Kidney glomerular epithelial cell (primary cell): ENCODE results near the gene ACAA2.
"Not testable (repeated sequence)": the region's sequence is repeated elsewhere in the genome, so short reads cannot be mapped to it uniquely, and the experiment has no call there.

Experiments used
- DNase-seq: peaks from one replicate; lab custom pipeline; 2025; lab: John Stamatoyannopoulos, UW

Gene ACAA2

DNA sequence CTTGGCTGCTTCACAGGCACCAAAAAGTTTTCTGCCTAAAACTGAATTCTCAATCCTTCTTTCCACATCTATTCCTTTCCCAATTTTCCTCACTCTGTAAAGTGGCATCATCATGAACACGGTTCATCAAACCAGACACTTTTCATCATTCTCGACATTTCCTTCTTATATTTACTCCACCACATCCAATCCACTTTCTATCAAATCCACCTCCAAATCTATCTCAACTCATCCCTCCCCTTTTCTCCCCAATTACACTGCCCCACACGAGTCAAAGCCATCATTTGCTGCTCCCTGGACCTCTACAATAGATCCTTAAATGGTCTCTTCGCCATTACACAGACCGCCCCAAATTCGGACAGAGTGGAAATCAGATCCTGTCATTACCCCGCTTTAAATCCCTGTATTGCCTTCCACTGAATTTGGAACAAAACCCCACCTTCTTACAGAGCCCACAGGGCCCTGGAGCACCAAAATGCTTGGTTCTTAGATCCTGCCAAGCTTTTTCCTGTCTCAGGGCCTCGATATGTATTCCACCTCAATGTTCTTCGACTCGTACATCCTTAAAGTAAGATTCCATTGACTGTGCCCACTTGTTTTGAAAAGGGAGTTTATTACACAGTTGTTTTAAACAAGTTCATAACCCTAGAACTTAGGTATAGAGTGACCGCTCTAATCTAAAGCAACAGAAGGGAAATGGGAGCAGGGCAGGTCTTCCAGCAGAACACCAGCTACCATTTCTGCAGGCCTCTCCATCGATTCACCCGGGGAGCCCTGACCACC, 856 bp downstream of the ACAA2 start:
- DNase-seq: no peak

DNA sequence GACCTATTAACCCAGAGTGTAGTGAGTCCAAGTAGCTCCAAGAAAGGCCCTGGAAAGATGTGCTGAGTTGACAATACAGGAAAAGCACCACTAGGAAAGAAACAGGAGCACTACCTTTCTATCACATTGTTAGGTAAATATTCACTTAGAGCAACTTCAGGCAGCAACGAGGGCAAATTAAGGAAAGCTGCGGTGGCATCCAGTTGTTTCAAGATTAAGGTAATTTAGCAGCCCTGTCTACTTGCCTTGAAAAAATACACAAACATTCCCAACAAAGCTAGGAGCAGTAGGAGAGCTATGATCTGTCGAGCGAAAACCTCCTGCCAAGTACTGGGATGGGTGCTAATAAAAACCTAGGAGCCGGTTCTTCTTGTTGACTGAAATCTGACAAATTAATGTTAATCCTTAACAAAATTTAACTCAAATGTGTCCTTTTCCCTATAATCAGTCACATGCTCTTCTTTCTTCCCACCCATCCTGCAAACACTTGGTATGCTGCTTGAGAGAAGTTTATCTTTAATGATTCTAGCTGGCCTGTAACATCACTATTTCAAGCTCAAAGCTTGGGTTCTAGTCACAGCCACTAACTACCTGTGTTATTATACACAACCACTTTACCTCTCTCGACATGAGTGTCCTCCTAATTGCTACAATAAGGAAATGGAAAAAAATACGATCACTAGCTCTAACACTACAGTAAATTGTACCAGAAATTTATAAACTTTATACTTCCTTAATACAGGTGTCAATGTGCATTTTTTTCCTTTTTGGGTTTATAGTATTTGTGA, 2.0 kb downstream of the ACAA2 start:
- DNase-seq: peak; percentile 19

DNA sequence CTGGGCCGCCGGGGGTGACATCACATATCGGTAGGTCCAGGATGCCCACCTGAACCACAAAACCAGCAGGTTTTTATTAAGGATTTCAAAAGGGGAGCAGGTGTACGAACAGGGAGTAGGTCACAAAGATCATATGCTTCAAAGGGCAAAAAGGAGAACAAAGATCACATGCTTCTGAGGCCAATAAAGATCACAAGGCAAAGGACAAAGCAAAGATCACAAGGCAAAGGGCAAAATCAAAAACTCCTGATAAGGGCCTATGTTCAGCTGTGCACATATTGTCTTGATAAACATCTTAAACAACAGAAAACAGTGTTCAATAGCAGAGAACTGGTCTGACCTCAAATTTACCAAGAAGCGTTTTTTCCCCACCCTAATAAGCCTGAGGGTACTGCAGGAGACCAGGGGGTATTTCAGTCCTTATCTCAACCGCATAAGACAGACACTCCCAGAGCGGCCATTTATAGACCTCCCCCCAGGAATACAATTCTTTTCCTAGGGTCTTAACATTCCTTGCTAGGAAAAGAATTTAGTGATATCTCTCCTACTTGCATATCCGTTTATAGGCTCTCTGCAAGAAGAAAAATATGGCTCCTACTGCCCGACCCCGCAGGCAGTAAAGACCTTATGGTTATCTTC, 4.7 kb downstream of the ACAA2 start:
- not testable (repeated sequence) for DNase-seq

DNA sequence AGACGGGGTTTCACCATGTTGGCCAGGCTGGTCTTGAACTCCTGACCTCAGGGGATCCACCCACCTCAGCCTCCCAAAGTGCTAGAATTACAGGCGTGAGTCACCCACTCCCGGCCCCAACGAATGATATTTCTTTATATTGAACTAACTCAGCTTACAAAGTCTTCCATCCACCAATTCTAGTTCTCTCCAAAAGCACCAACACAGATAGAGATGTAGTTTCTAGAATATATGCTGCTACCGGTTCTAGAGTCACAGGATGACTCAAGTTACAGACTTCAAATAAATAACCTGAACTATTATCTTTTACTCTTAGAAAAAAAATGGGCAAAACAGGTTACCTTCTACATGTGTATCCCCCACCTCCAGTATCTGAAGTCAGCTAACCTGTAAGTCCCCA, 9.2 kb downstream of the ACAA2 start:
- DNase-seq: no peak

DNA sequence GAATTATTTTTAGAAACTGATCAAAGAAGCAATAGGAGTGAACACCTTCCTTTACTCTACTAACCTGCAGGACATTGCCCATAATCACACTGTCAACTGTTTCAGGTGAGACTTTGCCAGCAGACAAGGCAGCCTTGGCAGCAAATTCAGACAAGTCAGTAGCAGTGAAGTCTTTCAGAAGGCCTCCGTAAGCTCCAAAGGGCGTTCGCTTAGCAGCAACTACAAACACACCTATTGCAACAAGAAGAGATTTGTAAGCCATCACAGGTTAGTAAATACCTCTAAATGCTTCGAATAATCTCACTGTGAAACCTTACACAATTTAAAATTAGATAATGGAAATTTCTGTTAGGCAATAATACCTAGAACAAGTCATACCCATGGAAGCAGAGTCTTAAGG, 10.7 kb downstream of the ACAA2 start:
- DNase-seq: no peak

DNA sequence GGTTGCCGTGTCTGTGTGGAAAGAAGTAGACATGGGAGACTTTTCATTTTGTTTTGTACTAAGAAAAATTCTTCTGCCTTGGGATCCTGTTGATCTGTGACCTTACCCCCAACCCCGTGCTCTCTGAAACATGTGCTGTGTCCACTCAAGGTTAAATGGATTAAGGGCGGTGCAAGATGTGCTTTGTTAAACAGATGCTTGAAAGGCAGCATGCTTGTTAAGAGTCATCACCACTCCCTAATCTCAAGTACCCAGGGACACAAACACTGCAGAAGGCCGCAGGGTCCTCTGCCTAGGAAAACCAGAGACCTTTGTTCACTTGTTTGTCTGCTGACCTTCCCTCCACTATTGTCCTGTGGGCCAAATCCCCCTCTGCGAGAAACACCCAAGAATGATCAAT, 12.8 kb downstream of the ACAA2 start:
- DNase-seq: not testable (repeated sequence)

DNA sequence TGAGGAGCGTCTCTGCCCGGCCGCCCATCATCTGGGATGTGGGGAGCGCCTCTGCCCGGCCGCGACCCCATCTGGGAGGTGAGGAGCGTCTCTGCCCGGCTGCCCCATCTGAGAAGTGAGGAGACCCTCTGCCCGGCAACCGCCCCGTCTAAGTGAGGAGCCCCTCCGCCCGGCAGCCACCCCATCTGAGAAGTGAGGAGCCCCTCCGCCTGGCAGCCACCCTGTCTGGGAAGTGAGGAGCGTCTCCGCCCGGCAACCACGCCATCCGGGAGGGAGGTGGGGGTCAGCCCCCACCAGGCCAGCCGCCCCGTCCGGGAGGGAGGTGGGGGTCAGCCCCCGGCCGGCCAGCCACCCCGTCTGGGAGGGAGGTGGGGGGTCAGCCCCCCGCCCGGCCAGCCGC, 13.5 kb downstream of the ACAA2 start:
- DNase-seq: not testable (repeated sequence)

DNA sequence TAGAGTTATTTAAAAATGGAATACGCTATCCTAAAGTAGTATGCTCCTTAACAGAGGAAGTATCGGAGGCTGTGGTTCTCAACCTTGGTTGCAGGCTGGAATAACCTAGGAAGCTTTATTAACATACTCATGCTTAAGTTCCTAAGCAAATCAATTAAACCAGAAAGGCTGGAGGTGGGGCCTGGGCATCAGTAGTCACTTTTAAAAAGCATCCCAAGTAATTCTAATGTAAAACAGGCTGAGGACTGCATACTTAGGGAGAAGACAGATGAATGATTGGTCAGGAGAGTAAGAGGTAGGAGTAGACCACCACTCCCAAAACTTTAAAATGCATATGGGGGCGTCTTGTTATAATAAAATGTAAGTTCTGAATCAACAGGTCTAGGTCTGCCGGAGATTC, 15.3 kb downstream of the ACAA2 start:
- DNase-seq: no peak

DNA sequence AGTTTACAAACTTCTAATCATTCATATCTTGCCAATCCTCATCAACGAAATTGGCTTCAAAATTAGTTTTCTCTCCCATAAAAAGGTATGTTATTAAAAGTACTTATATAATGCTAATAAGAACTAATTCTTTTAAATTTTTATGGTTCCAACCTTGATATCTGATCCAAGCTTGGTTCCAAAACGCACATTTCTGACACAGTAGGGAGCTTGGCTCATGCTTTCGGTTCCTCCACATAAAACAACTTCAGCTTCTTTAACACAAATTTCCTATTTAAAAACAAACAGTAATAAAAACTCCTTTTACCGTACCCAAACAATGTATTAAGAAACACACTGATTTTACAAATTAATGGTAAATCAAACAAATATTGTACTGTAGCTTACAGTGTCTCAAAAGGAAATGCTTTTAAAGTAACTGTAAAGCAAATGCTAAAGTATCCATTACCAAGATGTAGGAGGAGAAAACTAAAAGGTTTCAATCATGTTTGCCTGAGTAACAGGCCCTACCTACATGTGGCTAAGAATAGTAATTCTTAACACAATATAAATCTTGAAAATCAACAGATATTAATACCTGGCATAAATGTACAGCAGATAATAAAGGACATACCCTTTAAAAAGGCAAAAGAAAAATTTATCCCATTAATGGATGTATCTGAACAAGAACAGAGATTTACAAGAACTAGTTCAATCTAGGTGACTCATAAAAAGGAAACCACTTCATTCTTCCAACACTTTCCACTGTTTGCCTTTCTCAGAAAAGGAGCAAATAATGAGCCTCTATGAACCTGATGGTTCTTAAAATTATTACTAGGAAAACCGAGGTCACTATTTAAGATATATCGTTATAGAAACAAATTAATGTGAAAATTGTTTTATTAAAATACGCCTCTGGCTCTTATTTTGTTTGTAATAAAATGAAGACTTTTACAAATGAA, 17.5 kb downstream of the ACAA2 start:
- peak; percentile 9 for DNase-seq

DNA sequence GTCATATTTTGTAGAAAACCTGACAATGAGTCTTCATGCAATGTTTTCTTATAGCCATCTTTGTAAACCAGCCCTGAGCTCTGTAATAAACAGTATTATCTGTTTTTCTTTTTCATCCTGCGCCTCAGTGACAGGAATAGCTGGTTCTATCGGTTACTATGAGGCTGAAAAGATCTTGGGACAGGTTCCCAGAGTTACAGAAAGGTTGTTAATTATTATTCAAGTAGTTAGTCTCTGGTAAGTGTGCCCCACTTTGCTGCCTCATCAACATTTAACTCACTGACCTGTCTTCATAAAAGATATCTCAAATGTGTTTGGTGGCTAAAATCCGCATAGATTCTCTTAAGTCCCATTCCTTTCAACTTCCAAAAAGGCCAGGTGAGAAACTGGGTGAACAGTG, 18.6 kb downstream of the ACAA2 start:
- no peak for DNase-seq

DNA sequence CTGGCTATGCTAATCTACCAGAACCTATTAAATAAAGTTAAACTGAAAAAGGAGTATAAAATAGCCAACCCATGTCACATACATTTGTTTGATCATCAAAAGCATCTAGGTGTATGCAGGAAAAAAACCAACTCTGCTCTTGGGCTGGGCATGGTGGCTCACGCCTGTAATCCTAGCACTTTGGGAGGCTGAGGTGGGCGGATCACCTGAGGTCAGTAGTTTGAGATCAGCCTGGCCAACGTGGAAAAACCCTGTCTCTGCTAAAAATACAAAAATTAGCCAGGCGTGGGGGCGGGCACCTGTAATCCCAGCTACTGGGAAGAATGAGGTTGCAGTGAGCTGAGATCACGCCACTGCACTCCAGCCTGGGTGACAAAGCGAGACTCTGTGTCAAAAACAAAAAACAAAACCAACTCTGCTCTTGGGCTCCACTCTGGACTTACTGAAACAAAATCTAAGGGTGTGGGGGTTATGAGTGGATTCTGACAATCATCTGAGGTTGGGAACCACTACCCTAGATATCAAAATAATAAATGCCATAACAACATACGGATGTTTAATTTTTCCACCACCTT, 23.7 kb downstream of the ACAA2 start:
- not testable (repeated sequence) for DNase-seq

DNA sequence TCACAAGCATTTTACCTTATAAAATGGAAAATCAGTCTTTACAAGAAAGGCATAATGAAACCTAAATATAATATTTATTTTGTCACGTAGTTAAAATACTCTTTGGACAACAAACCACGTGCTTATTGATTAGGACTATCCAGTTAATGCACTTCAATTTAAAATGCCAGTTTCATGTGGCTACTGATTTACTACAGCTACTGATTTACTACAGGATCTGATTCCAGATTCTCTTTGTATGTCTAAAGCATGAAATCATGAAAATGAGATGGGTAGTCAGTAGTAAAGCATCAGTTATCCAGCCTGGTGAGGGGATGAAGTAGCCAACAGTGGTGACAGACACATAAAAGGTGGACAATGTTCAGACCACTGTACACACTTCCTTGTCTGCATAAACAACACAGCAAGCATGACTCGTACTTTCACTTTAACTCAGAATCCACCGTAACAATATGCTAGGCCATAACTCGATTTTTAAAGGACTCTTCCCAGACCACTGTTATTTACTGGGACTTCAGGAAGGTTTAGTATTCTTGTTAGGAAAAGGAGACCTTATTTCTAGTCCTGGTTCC, 24.9 kb downstream of the ACAA2 start:
- no peak for DNase-seq

DNA sequence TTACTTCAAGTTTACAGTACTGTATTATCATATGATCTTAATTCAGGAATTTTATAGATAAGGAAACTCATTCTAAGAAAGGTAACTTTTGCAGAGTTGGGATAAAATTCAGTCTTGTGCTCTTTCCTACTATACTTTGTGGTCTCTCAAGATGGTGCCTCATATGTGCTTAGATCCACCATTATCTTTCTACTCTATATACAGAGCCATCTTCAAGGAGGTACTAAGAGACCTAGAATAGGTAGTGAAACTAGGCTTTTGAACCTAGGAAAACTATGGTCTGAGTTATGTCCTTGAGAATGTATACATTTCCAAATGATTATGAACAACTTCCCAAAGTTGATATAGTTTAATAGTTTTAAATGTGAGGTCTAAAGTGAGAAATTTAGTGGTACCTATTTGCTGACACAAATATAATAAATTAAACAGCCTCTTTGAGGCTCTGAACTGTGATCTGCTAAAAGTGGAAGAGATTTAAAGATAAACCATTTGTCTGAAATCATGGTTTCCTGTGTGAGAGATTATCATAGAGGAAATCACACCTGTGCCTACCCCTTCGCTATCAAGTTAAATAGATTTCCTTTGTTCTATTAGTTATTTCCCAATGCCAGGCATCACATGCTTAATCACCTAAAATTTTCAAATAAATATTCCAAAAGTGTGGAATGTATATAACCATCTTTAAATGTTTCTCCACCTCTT, 27.2 kb downstream of the ACAA2 start:
- DNase-seq: no peak

DNA sequence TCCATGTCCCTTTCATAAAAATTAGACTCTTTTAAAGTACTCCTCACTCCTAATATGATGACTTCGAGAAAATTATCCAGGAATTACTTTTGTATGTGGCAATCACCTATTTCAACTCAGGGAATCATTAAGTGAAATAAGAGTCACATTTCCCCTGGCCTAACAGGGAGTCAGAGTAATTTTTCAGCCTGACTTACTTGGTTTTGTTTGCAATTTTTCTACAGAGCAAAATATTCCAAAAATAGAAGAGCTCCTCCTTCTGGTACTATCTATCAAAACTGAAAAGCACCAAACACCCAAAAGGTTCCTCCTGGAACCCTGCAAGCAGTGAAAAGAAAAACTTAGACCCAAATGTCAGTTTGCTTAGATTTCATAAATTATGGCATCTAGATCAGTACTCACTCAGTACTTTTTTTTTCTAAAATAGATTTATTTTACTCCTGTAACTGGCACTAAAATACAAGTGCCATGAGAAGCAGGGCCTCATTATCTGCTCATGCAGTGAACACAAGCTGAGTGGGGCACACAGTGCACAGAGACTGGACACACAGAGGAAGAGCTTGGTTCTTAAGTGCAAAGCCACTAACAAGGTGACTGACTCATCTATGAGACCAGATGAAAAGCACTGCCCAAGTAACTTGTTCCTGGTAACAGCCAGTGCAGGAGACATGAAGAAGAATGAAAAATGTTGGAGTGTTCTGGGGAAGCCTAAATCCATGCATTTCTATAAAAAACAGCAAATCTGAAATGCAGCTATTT, 28.7 kb downstream of the ACAA2 start:
- peak; percentile 39 for DNase-seq

DNA sequence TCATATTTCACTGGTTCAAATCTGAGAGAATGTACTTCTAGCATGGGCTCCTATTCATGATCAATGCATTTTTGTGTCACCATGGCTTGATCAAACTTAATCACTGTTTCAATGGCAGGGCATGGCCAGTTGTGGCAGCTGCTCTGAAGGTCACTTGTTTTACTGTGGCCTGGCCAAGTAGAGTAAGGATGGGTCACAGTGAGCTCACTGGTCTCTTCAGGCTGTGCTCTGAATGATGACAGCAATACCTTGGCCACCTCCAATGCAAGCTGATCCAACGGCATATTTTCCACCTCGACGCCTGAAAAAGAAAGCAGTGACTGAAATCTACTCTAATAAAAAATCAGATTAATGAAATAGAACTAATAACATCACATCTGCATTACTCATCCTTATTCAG, 29.7 kb downstream of the ACAA2 start:
- DNase-seq: not testable (repeated sequence)

DNA sequence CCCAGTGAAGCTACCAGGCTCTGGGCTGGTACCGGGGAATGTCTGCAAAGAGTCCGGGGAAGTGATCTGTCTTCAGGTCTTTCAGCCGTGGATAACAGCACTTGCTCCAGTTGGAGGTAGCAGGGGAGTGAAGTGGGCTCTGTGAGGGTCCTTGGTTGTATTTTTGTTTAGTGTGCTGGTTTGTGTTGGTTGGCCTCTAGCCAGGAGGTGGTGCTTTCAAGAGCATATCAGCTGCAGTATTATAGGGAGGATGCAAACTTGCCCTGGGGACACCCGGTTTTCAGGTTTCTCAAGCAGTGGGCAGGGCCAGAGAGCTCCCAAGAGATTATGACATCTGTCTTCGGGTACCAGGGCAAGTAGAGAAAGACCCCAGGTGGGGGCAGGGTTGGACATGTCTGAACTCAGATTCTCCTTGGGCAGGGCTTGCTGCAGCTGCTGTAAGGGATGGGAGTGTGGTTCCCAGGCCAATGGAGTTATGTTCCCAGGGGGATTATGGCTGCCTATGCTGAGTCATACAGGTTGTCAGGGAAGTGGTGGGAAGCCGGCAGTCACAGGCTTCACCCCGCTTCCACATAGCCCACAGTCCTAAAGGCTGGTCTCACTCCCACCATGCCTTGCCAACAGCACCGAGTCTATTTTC, 34.4 kb downstream of the ACAA2 start:
- DNase-seq: no peak

DNA sequence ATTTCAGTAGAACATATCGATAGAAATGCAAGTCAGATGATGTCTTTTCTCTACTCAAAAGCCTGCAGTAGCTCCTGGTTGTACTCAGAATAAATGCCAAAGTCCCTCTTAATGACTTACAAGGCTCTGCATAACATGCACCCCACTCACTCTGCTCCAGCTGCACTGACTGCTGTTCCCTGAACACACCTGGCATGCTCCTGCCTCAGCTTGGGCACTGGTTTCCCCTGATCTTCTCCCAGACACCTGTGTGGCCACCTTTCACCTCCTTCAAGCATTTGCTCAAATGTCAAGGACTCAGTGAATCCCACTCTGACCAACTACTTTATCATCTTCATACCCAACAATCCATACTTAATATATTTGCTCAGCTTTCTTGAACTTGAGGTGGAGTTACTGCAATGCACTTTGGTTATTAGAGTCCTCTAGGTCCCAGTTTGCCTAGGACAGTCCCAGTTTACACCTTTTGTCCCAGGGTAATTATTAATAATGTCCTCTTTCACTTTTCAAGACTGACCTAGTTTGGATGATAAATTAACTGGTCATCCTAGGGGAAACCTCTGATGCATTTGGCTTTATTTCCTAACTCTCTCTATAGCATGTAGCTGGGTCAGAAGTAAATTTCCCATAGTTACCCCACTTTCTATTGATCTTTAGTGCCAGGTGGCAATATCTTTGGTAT, 44.1 kb downstream of the ACAA2 start:
- DNase-seq: no peak

DNA sequence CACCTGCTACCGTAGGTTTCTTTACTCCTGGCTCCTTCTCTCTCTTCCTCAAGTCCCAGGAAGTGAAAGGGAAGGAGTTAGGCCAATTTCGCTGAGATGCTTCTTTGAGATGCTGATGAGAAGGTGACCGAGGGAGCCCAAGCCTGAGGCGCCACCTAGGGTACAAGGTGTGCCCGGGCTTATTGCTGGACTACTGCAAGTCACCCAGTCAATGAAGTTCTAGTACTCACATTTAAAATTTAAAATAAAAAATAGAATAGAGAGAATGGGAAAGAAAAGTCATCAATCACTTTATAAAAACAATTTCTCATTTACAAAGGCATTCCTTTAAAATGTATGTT, 45.3 kb downstream of the ACAA2 start:
- peak; percentile 46 for DNase-seq
